ENCODE data around the gene CREBRF. TPM values are rescaled to one million over a fixed set of nuclear protein-coding genes. Genes with fewer than 3 reads are reported as not detected.
"Not testable (repeated sequence)": the region's sequence is repeated elsewhere in the genome, so short reads cannot be mapped to it uniquely, and the experiment has no call there.

CREBRF gene
- polyA plus RNA-seq (2013, experiment 1 of 2) = 12.1 TPM
- polyA plus RNA-seq (2013, experiment 2 of 2) = 10.8 TPM

GRCh38 chr5:173055983-173056782 lies at the start of gene CREBRF:
Gene CREBRF (plus strand): TSS chr5:173056352. CDS start chr5:173080776, 24,424 bp downstream.
- Histone ChIP-seq H3K36me3 (ENCODE audit: control insufficient read depth, insufficient read depth, low read length) (peaks cover 2% of the 10 kb centered on the region), H3K27ac (ENCODE audit: low read depth, low read length, severe bottlenecking) (peak within 1 kb of the TSS; percentile 97), H3K4me1 (ENCODE audit: control insufficient read depth, insufficient read depth, low read length, poor library complexity, severe bottlenecking) (peaks cover 5% of the 10 kb centered on the region), H3K4me3 (ENCODE audit: extremely low read depth, insufficient read depth, low read length, poor library complexity, severe bottlenecking) (peak within 1 kb of the TSS; percentile 98), H3K9me3 (ENCODE audit: control insufficient read depth, low read length) (no peaks in the 10 kb centered on the region)
- 0 to 1% methylated on average over 45 to 46 of the region's 74 CpGs for WGBS, 2 experiments (ENCODE audit: insufficient coverage in 2 of 2)

- peaks cover 7% of the 10 kb centered on the region for H3K36me3 ChIP-seq (ENCODE audit: control insufficient read depth, insufficient read depth, low read length)
- H3K4me3 ChIP-seq (ENCODE audit: extremely low read depth, insufficient read depth, low read length, poor library complexity, severe bottlenecking) = no peak overlapping the region
- H3K9me3 ChIP-seq (ENCODE audit: control insufficient read depth, low read length) = no peaks in the 10 kb centered on the region
- 67 to 78% methylated on average over 3 to 6 of the region's 6 CpGs for WGBS, 2 experiments (ENCODE audit: insufficient coverage in 2 of 2)
- H3K27ac ChIP-seq (ENCODE audit: low read depth, low read length, severe bottlenecking) = no peak overlapping the region
- no peaks in the 10 kb centered on the region for H3K4me1 ChIP-seq (ENCODE audit: control insufficient read depth, insufficient read depth, low read length, poor library complexity, severe bottlenecking)
Measured at GRCh38 chr5:173010021-173010420, 46.1 kb upstream of the CREBRF start.

GRCh38 chr5:173010547-173011464 lies 45.3 kb upstream of the CREBRF start:
- H3K9me3 ChIP-seq (ENCODE audit: control insufficient read depth, low read length) = no peaks in the 10 kb centered on the region
- peaks cover 7% of the 10 kb centered on the region for H3K36me3 ChIP-seq (ENCODE audit: control insufficient read depth, insufficient read depth, low read length)
- H3K27ac ChIP-seq (ENCODE audit: low read depth, low read length, severe bottlenecking) = no peak overlapping the region
- peaks cover 2% of the 10 kb centered on the region for H3K4me1 ChIP-seq (ENCODE audit: control insufficient read depth, insufficient read depth, low read length, poor library complexity, severe bottlenecking)
- 74 to 90% methylated on average over 9 of the region's 11 CpGs for WGBS, 2 experiments (ENCODE audit: insufficient coverage in 2 of 2)
- no peak overlapping the region for H3K4me3 ChIP-seq (ENCODE audit: extremely low read depth, insufficient read depth, low read length, poor library complexity, severe bottlenecking)

- Histone ChIP-seq H3K36me3 (ENCODE audit: control insufficient read depth, insufficient read depth, low read length) (peaks cover 7% of the 10 kb centered on the region), H3K4me3 (ENCODE audit: extremely low read depth, insufficient read depth, low read length, poor library complexity, severe bottlenecking) (no peak overlapping the region), H3K27ac (ENCODE audit: low read depth, low read length, severe bottlenecking) (no peak overlapping the region), H3K9me3 (ENCODE audit: control insufficient read depth, low read length) (no peaks in the 10 kb centered on the region), H3K4me1 (ENCODE audit: control insufficient read depth, insufficient read depth, low read length, poor library complexity, severe bottlenecking) (peaks cover 9% of the 10 kb centered on the region)
- 100% methylated on average over 1 of the region's 4 CpGs; no CpG with 5 or more reads in 1 of the 2 experiments for WGBS, 2 experiments (ENCODE audit: insufficient coverage in 2 of 2)
Measured at GRCh38 chr5:173011566-173011965, 44.6 kb upstream of the CREBRF start.

- Histone ChIP-seq H3K4me1 (ENCODE audit: control insufficient read depth, insufficient read depth, low read length, poor library complexity, severe bottlenecking) (peaks cover 14% of the 10 kb centered on the region), H3K27ac (ENCODE audit: low read depth, low read length, severe bottlenecking) (no peak overlapping the region), H3K36me3 (ENCODE audit: control insufficient read depth, insufficient read depth, low read length) (peaks cover 7% of the 10 kb centered on the region), H3K9me3 (ENCODE audit: control insufficient read depth, low read length) (no peaks in the 10 kb centered on the region), H3K4me3 (ENCODE audit: extremely low read depth, insufficient read depth, low read length, poor library complexity, severe bottlenecking) (no peak overlapping the region)
- 96 to 100% methylated on average over 2 to 3 of the region's 4 CpGs for WGBS, 2 experiments (ENCODE audit: insufficient coverage in 2 of 2)
Measured at GRCh38 chr5:173012882-173013281, 43.3 kb upstream of the CREBRF start.

- 85 to 96% methylated on average over 2 to 4 of the region's 4 CpGs for WGBS, 2 experiments (ENCODE audit: insufficient coverage in 2 of 2)
Measured at GRCh38 chr5:173014671-173015070, 41.5 kb upstream of the CREBRF start.

GRCh38 chr5:173015192-173015591 lies 41.0 kb upstream of the CREBRF start:
- WGBS, 2 experiments (ENCODE audit: insufficient coverage in 2 of 2) = 100% methylated on average over 1 of the region's 2 CpGs; no CpG with 5 or more reads in 1 of the 2 experiments
- Histone ChIP-seq H3K4me3 (ENCODE audit: extremely low read depth, insufficient read depth, low read length, poor library complexity, severe bottlenecking) (no peak overlapping the region), H3K4me1 (ENCODE audit: control insufficient read depth, insufficient read depth, low read length, poor library complexity, severe bottlenecking) (peaks cover 14% of the 10 kb centered on the region), H3K36me3 (ENCODE audit: control insufficient read depth, insufficient read depth, low read length) (peaks cover 24% of the 10 kb centered on the region), H3K27ac (ENCODE audit: low read depth, low read length, severe bottlenecking) (no peak overlapping the region), H3K9me3 (ENCODE audit: control insufficient read depth, low read length) (no peaks in the 10 kb centered on the region)

More at GRCh38 chr5:173014671-173015070, 41.5 kb upstream of the CREBRF start:
- H3K4me1 ChIP-seq (ENCODE audit: control insufficient read depth, insufficient read depth, low read length, poor library complexity, severe bottlenecking) = peaks cover 14% of the 10 kb centered on the region
- H3K4me3 ChIP-seq (ENCODE audit: extremely low read depth, insufficient read depth, low read length, poor library complexity, severe bottlenecking) = no peak overlapping the region
- H3K9me3 ChIP-seq (ENCODE audit: control insufficient read depth, low read length) = no peaks in the 10 kb centered on the region
- H3K27ac ChIP-seq (ENCODE audit: low read depth, low read length, severe bottlenecking) = no peak overlapping the region
- H3K36me3 ChIP-seq (ENCODE audit: control insufficient read depth, insufficient read depth, low read length) = peaks cover 19% of the 10 kb centered on the region

- peaks cover 14% of the 10 kb centered on the region for H3K4me1 ChIP-seq (ENCODE audit: control insufficient read depth, insufficient read depth, low read length, poor library complexity, severe bottlenecking)
- H3K9me3 ChIP-seq (ENCODE audit: control insufficient read depth, low read length) = no peaks in the 10 kb centered on the region
- no peak overlapping the region for H3K4me3 ChIP-seq (ENCODE audit: extremely low read depth, insufficient read depth, low read length, poor library complexity, severe bottlenecking)
- H3K36me3 ChIP-seq (ENCODE audit: control insufficient read depth, insufficient read depth, low read length) = peaks cover 29% of the 10 kb centered on the region
- peak overlapping the region; percentile 50 for H3K27ac ChIP-seq (ENCODE audit: low read depth, low read length, severe bottlenecking)
- 92 to 95% methylated on average over 12 to 13 of the region's 13 CpGs for WGBS, 2 experiments (ENCODE audit: insufficient coverage in 2 of 2)
Measured at GRCh38 chr5:173015598-173016455, 40.3 kb upstream of the CREBRF start.

- Histone ChIP-seq H3K4me1 (ENCODE audit: control insufficient read depth, insufficient read depth, low read length, poor library complexity, severe bottlenecking) (peaks cover 14% of the 10 kb centered on the region), H3K4me3 (ENCODE audit: extremely low read depth, insufficient read depth, low read length, poor library complexity, severe bottlenecking) (no peak overlapping the region), H3K27ac (ENCODE audit: low read depth, low read length, severe bottlenecking) (peak overlapping the region; percentile 50), H3K9me3 (ENCODE audit: control insufficient read depth, low read length) (no peaks in the 10 kb centered on the region), H3K36me3 (ENCODE audit: control insufficient read depth, insufficient read depth, low read length) (peaks cover 32% of the 10 kb centered on the region)
- WGBS, 2 experiments (ENCODE audit: insufficient coverage in 2 of 2) = 56 to 80% methylated on average over 1 to 3 of the region's 4 CpGs
Measured at GRCh38 chr5:173016598-173017046, 39.5 kb upstream of the CREBRF start.

- H3K9me3 ChIP-seq (ENCODE audit: control insufficient read depth, low read length); H3K4me3 ChIP-seq (ENCODE audit: extremely low read depth, insufficient read depth, low read length, poor library complexity, severe bottlenecking); H3K27ac ChIP-seq (ENCODE audit: low read depth, low read length, severe bottlenecking): not testable (repeated sequence)
- Histone ChIP-seq H3K4me1 (ENCODE audit: control insufficient read depth, insufficient read depth, low read length, poor library complexity, severe bottlenecking) (peaks cover 14% of the 10 kb centered on the region), H3K36me3 (ENCODE audit: control insufficient read depth, insufficient read depth, low read length) (peaks cover 35% of the 10 kb centered on the region)
- 83 to 91% methylated on average over 11 of the region's 15 CpGs for WGBS, 2 experiments (ENCODE audit: insufficient coverage in 2 of 2)
Measured at GRCh38 chr5:173017087-173017486, 39.1 kb upstream of the CREBRF start.
